Effector memory CD8-positive, alpha-beta T cell (primary cell): Measurements from ENCODE around the gene ADAMTS17.

Experiments
- ATAC-seq: fragments of 150-1000 bp; cut with Tn5 transposase; replicated peaks from 2 replicates; pipeline ENCODE4 v1.10.0; 2021; ENCODE audit warnings: mild to moderate bottlenecking, moderate library complexity
- DNase-seq, 3 experiments: peaks; one replicate each; pipeline ENCODE4 v3.0.0; 2021
- H3K27ac Mint-ChIP-seq, 2 donors: one replicate each; pipeline ENCODE4 v1.8.0; 2022; ENCODE audit warnings: mild to moderate bottlenecking in 2 of 2, mixed read lengths in 2 of 2, moderate library complexity in 2 of 2
- H3K27me3 Mint-ChIP-seq, 2 donors: one replicate each; pipeline ENCODE4 v1.8.0; 2022; ENCODE audit warnings: mixed read lengths in 2 of 2
- H3K36me3 Mint-ChIP-seq: one replicate; pipeline ENCODE4 v1.8.0; 2022; ENCODE audit warnings: mild to moderate bottlenecking, moderate library complexity, mixed read lengths; ENCODE audit not compliant: insufficient read depth
- H3K4me1 Mint-ChIP-seq, 2 donors: one replicate each; pipeline ENCODE4 v1.8.0; 2022; ENCODE audit warnings: low read depth in 2 of 2, mixed read lengths in 2 of 2
- H3K4me3 Mint-ChIP-seq, 2 donors: one replicate each; pipeline ENCODE4 v1.8.0; 2022; ENCODE audit warnings: mild to moderate bottlenecking in 2 of 2, mixed read lengths in 2 of 2, moderate library complexity in 2 of 2
- H3K9me3 Mint-ChIP-seq, 2 donors: one replicate each; pipeline ENCODE4 v1.8.0; 2022; ENCODE audit warnings: mixed read lengths in 2 of 2

ADAMTS17 gene

DNA sequence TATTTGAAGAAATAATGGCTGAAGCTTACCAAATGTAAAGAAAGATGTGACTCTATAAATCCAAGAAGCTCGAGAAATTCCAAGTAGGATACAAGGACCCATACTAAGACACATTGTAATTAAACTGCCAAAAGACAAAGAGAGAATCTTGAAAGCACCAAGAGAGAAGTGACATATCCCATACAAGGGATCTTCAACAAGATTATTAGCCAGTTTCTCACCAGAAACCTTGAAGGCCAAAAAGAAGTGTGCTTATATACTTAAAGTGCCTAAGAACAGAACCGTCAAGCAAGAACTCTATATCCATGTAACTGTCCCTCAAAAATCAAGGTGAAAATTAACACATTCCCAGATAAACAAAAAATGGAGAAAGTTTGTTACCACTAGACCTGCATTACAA, 220.5 kb downstream of the ADAMTS17 start:
- ATAC-seq, result no peak

DNA sequence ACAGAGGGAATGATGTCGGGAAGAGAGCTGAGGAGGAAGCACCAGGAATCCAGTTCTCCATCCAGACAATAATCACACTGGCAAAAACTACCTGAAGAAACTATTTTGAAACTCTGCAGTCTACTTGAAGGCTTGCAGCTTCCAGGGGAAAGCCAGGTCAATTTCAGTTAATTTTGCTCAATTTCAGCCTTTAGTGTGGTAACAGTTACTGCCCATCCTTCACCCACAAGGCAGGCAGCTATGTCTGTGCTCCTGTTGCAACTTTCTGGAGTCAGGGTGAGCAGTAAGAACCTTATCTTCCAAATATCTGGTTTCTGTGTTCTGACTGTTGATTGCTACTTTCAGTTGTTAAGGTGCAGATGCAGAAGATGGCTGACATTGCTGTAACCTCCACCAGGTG, 221.7 kb downstream of the ADAMTS17 start:
- Mint-ChIP-seq H3K27me3 (no peaks in the 10 kb centered on the region), H3K4me1 (no peaks in the 10 kb centered on the region), H3K36me3 (no peaks in the 10 kb centered on the region), H3K4me3 (no peak overlapping the region), H3K9me3 (peaks cover 2 to 14% of the 10 kb centered on the region in 2 donors), H3K27ac (no peak overlapping the region)
- DNase-seq (no peak), ATAC-seq (no peak)

More for the DNA sequence above, 220.5 kb downstream of the ADAMTS17 start:
- Mint-ChIP-seq H3K9me3 (peaks cover 2 to 14% of the 10 kb centered on the region in 2 donors), H3K36me3 (no peaks in the 10 kb centered on the region), H3K27ac (no peak overlapping the region), H3K4me1 (no peaks in the 10 kb centered on the region), H3K27me3 (no peaks in the 10 kb centered on the region), H3K4me3 (no peak overlapping the region)
- no peak for DNase-seq

DNA sequence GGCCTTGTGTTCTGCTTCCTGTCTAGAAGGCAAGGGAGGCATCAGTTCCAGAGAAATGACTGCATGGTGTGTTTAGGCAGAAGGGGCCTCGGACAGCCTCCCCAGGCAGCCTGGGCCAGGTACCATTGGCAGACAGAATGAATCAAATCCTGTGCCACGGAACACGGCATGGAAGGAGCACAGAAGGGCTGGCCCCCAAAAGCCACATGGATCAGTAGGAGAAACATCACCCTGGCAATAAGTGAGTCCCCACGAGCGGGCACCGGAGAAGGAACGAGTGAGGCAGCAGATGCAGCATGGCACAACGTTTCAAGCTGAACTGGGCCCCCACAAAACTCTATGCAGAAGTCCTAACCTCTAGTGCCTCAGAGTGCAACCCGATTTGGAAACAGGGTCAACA, 223.2 kb downstream of the ADAMTS17 start:
- no peaks in the 10 kb centered on the region for H3K27me3 Mint-ChIP-seq
- ATAC-seq (no peak), DNase-seq (no peak)
- H3K4me3 Mint-ChIP-seq, result no peak overlapping the region
- H3K36me3 Mint-ChIP-seq, result no peaks in the 10 kb centered on the region
- no peak overlapping the region for H3K27ac Mint-ChIP-seq
- peaks cover 2 to 14% of the 10 kb centered on the region in 2 donors for H3K9me3 Mint-ChIP-seq
- no peaks in the 10 kb centered on the region for H3K4me1 Mint-ChIP-seq

GRCh38 chr15:100116416-100117190, 225.2 kb downstream of the ADAMTS17 start:
- no peak for DNase-seq
- H3K4me1 Mint-ChIP-seq, result no peaks in the 10 kb centered on the region
- no peak overlapping the region for H3K4me3 Mint-ChIP-seq
- H3K36me3 Mint-ChIP-seq, result no peaks in the 10 kb centered on the region
- no peak overlapping the region for H3K27ac Mint-ChIP-seq
- H3K27me3 Mint-ChIP-seq, result no peaks in the 10 kb centered on the region
- no peak for ATAC-seq
- no peaks in the 10 kb centered on the region for H3K9me3 Mint-ChIP-seq

- no peak for DNase-seq
- no peak overlapping the region for H3K27ac Mint-ChIP-seq
- no peaks in the 10 kb centered on the region for H3K36me3 Mint-ChIP-seq
- H3K27me3 Mint-ChIP-seq, result no peaks in the 10 kb centered on the region
- H3K4me3 Mint-ChIP-seq, result no peak overlapping the region
- H3K9me3 Mint-ChIP-seq, result no peaks in the 10 kb centered on the region
- peaks cover 0 to 6% of the 10 kb centered on the region in 2 donors for H3K4me1 Mint-ChIP-seq
- ATAC-seq, result no peak
Observed at GRCh38 chr15:100115711-100116090, 226.1 kb downstream of the ADAMTS17 start.

- H3K4me3 Mint-ChIP-seq, result no peak overlapping the region
- no peaks in the 10 kb centered on the region for H3K9me3 Mint-ChIP-seq
- no peaks in the 10 kb centered on the region for H3K27me3 Mint-ChIP-seq
- H3K36me3 Mint-ChIP-seq, result no peaks in the 10 kb centered on the region
- H3K27ac Mint-ChIP-seq, result no peak overlapping the region
- H3K4me1 Mint-ChIP-seq, result peaks cover 0 to 6% of the 10 kb centered on the region in 2 donors
- no peak for DNase-seq
- ATAC-seq, result no peak
Observed at GRCh38 chr15:100115066-100115710, 226.6 kb downstream of the ADAMTS17 start.

DNA sequence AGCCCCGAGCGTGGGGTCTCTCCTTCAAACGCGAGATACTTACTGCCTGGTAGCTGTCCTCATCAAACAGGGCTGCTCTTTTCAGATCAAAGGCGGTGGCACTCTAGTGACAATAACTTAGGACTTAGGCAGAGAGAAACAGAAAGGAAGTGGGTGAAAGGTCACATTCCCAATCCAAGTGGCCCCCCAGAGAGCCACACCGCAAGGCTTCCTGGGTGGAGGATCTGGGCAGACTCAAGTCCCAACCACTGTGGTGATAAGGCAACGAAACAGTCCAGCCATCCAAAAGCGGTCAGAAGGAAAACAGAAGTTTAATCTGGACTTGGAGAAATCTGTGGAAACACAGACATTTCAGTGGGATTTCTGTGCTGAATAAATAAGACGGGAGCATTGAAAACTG, 227.2 kb downstream of the ADAMTS17 start:
- Mint-ChIP-seq H3K27me3 (no peaks in the 10 kb centered on the region), H3K27ac (peak overlapping the region in 1 of 2 donors; percentile 60), H3K36me3 (no peaks in the 10 kb centered on the region), H3K4me1 (peaks cover 0 to 8% of the 10 kb centered on the region in 2 donors), H3K9me3 (no peaks in the 10 kb centered on the region), H3K4me3 (no peak overlapping the region)
- ATAC-seq (no peak), DNase-seq (no peak)

DNA sequence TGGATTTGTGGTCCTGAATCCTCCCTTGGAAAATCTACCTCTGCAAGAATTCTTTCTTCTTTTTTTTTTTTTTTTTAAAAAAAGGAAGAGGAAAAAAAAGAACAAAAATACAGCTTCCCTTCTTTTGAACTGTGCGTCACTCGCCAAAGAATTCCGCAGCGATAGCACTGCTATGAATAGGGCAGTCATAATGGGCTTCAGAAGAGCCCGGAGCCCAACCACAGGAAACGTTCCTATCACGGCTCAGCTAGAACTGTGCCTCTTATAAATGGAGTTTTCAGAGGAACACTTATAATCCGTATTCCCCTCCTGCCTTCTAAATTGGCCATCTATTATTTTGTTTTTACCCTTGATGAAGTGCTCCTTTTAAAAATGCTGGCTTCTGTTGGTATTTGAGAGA, 227.7 kb downstream of the ADAMTS17 start:
- ATAC-seq, result no peak
- H3K27ac Mint-ChIP-seq, result peak overlapping the region in 1 of 2 donors; percentile 60
- no peaks in the 10 kb centered on the region for H3K27me3 Mint-ChIP-seq
- DNase-seq, result no peak
- no peak overlapping the region for H3K4me3 Mint-ChIP-seq
- peaks cover 0 to 8% of the 10 kb centered on the region in 2 donors for H3K4me1 Mint-ChIP-seq
- no peaks in the 10 kb centered on the region for H3K9me3 Mint-ChIP-seq
- H3K36me3 Mint-ChIP-seq, result no peaks in the 10 kb centered on the region

- H3K36me3 Mint-ChIP-seq, result no peaks in the 10 kb centered on the region
- no peak overlapping the region for H3K27ac Mint-ChIP-seq
- DNase-seq (no peak), ATAC-seq (no peak)
- H3K4me3 Mint-ChIP-seq, result no peak overlapping the region
- H3K27me3 Mint-ChIP-seq, result no peaks in the 10 kb centered on the region
- H3K9me3 Mint-ChIP-seq, result no peaks in the 10 kb centered on the region
- H3K4me1 Mint-ChIP-seq, result peaks cover 0 to 8% of the 10 kb centered on the region in 2 donors
Observed at GRCh38 chr15:100113351-100114080, 228.3 kb downstream of the ADAMTS17 start.

DNA sequence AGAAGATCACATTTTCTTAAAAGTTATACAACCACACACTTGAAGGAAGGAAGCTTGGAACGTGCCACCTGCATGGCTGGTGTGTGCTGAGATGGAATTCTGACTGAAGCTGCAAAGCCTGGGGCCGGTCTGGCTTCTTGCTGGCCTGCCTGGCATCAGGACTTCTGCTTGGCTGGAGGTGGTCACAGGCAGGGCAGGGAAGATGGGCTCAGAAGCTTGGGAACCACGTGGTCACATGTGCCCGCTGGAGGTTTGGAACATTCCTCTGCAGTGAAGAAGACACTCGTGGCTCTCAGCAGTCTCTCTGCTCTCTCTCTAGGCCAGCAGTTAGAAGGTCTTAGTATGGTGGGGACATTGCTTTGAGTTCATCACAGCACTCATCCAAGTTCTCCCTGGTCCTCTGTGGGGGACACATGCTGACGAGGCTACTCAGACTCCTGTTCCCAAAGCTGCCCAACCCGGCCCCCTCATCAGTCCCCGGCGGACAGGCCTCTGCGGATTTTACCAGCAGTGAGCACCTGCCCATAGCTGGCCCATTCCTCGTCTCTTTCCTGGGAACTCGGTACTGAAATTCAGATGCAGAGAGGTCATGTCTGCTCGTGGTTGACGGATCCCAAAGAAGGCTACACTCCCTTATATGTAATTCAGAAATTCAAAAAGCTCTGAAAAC, 229.0 kb downstream of the ADAMTS17 start:
- no peak for DNase-seq
- peaks cover 0 to 8% of the 10 kb centered on the region in 2 donors for H3K4me1 Mint-ChIP-seq
- peak overlapping the region in 1 of 2 donors; percentile 11 for H3K4me3 Mint-ChIP-seq
- no peaks in the 10 kb centered on the region for H3K36me3 Mint-ChIP-seq
- no peak for ATAC-seq
- H3K27ac Mint-ChIP-seq, result no peak overlapping the region
- no peaks in the 10 kb centered on the region for H3K9me3 Mint-ChIP-seq
- no peaks in the 10 kb centered on the region for H3K27me3 Mint-ChIP-seq

GRCh38 chr15:100112061-100112420, 229.7 kb downstream of the ADAMTS17 start:
- ATAC-seq (no peak), DNase-seq (no peak)
- H3K36me3 Mint-ChIP-seq, result no peaks in the 10 kb centered on the region
- H3K4me3 Mint-ChIP-seq, result peak overlapping the region in 1 of 2 donors; percentile 11
- peaks cover 0 to 8% of the 10 kb centered on the region in 2 donors for H3K4me1 Mint-ChIP-seq
- no peaks in the 10 kb centered on the region for H3K27me3 Mint-ChIP-seq
- no peaks in the 10 kb centered on the region for H3K9me3 Mint-ChIP-seq
- H3K27ac Mint-ChIP-seq, result peak overlapping the region in 1 of 2 donors; percentile 79

DNA sequence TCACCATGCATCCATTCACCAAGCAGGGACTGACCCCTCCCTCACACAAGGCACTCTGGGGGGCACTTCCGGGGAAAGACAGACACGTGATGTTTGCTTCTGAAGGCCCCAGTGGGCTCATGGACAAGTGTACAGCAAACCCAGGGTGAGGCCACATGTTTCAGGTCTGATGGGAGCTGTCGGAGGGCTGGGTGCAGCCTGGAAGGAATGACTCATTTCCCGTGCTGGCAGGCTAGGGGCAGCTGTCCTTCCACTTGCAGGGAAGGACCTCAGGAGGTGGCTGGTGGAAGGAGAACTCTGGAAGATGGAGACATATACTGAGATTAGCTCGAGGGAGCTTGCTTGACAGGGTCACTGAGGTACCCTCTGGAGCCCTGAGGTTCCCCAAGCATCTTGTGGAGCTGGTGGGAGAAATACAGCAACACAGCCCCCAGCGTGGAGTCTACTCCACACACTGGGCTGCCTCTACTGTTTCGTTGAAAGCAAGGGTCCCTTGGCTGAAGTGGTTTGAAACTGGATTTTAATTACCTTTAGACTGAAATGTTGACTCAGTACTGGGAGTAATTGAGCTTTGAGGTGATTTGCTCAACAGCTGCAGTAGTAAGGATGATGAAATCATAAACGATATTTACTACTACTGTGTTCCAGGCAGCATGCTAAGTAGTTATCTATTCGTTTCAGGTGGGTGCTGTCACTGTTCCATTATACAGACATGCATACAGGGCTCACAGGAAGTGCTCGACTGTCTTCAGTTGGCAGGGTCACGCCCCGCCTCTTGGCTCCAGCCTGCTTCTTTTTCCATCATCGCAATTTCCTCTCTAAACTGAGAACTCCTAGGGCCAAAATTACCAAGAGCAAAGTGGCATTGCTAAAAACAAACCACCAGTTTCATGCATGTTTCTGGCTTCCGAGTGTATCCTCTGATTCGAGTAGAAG, 230.4 kb downstream of the ADAMTS17 start:
- H3K27me3 Mint-ChIP-seq, result no peaks in the 10 kb centered on the region

More for the DNA sequence above, 230.4 kb downstream of the ADAMTS17 start:
- DNase-seq (no peak), ATAC-seq (no peak)
- Mint-ChIP-seq H3K4me3 (peak overlapping the region in 1 of 2 donors; percentile 10), H3K27ac (peak overlapping the region in 1 of 2 donors; percentile 79), H3K36me3 (no peaks in the 10 kb centered on the region), H3K4me1 (peaks cover 0 to 8% of the 10 kb centered on the region in 2 donors), H3K9me3 (no peaks in the 10 kb centered on the region)
